Inflammatory macrophage treated with lipopolysaccharide for 4 hours (primary cell): Measurements from ENCODE around the gene GRM2.

Experiments used
- DNase-seq: peaks from one replicate; pipeline ENCODE4 v3.0.0-alpha.2; 2020

GRM2 gene

GRCh38 chr3:51706021-51706485 lies 815 bp upstream of the GRM2 start:
- no peak for DNase-seq

GRCh38 chr3:51708216-51708845 lies 1.5 kb downstream of the GRM2 start:
- no peak for DNase-seq

- no peak for DNase-seq
Measured at GRCh38 chr3:51709004-51709420, 2.1 kb downstream of the GRM2 start.

- DNase-seq: no peak
Measured at GRCh38 chr3:51709675-51710074, 2.8 kb downstream of the GRM2 start.

GRCh38 chr3:51710631-51711351 lies 3.9 kb downstream of the GRM2 start:
- no peak for DNase-seq

GRCh38 chr3:51711352-51712037 lies 4.6 kb downstream of the GRM2 start:
- no peak for DNase-seq

- no peak for DNase-seq
Measured at GRCh38 chr3:51712038-51712420, 5.2 kb downstream of the GRM2 start.

- no peak for DNase-seq
Measured at GRCh38 chr3:51712511-51712931, 5.7 kb downstream of the GRM2 start.

- DNase-seq: no peak
Measured at GRCh38 chr3:51712963-51713362, 6.1 kb downstream of the GRM2 start.

- no peak for DNase-seq
Measured at GRCh38 chr3:51715231-51715976, 8.5 kb downstream of the GRM2 start.

- DNase-seq: no peak
Measured at GRCh38 chr3:51715977-51716294, 9.1 kb downstream of the GRM2 start.

GRCh38 chr3:51716805-51717204 lies 9.9 kb downstream of the GRM2 start:
- no peak for DNase-seq

- DNase-seq: no peak
Measured at GRCh38 chr3:51717446-51717845, 10.6 kb downstream of the GRM2 start.

- DNase-seq: no peak
Measured at GRCh38 chr3:51717947-51718346, 11.1 kb downstream of the GRM2 start.

- DNase-seq: peak; percentile 85
Measured at GRCh38 chr3:51718547-51719409, 11.9 kb downstream of the GRM2 start.

- DNase-seq: no peak
Measured at GRCh38 chr3:51719410-51720025, 12.7 kb downstream of the GRM2 start.

GRCh38 chr3:51720292-51721061 lies 13.6 kb downstream of the GRM2 start:
- DNase-seq: no peak

GRCh38 chr3:51721062-51721745 lies 14.3 kb downstream of the GRM2 start:
- DNase-seq: no peak

GRCh38 chr3:51722362-51722761 lies 15.5 kb downstream of the GRM2 start:
- DNase-seq: no peak

GRCh38 chr3:51727500-51727899 lies 20.6 kb downstream of the GRM2 start:
- no peak for DNase-seq
